Left ventricle myocardium inferior (tissue), 1 donor: ENCODE results near the gene STAC2. TPM values are rescaled to one million over a fixed set of nuclear protein-coding genes. Genes with fewer than 3 reads are reported as not detected.
A peak's percentile ranks its signal among the peaks of the same experiment; 100 is the strongest.

Source experiments
- DNase-seq: peaks from one replicate; pipeline ENCODE4 v3.0.0-alpha.2; 2020
- H3K27ac ChIP-seq: fragments of 200-600 bp; replicated peaks from 2 replicates; pipeline ENCODE4 v1.8.0; 2021
- H3K27me3 ChIP-seq: fragments of 200-600 bp; 2 replicates; pipeline ENCODE4 v1.8.0; 2021; ENCODE audit warnings: low read depth
- H3K36me3 ChIP-seq: fragments of 200-600 bp; 2 replicates; pipeline ENCODE4 v1.8.0; 2021
- H3K4me1 ChIP-seq: fragments of 200-600 bp; 2 replicates; pipeline ENCODE4 v1.8.0; 2021
- H3K4me3 ChIP-seq: fragments of 200-600 bp; 2 replicates; pipeline ENCODE4 v1.8.0; 2021; ENCODE audit warnings: mild to moderate bottlenecking, moderate library complexity
- H3K9me3 ChIP-seq: fragments of 200-600 bp; replicated peaks from 2 replicates; pipeline ENCODE4 v1.8.0; 2021
- CTCF ChIP-seq: fragments of 200-600 bp; IDR thresholded peaks from 2 replicates; pipeline ENCODE4 v1.8.0; 2021; ENCODE audit warnings: antibody characterized with exemption, mild to moderate bottlenecking, borderline replicate concordance
- intact Hi-C: fragments of 100-400 bp; cut with micrococcal nuclease; formaldehyde crosslinking; loops from one replicate; pipeline ENCODE4 v1.11.0; 2022
- total RNA-seq: library from RNA; stranded (reverse); fragmentation: NEBNext Ultra II Directional; extraction: Animal tissue kit (Norgen Biotek cat#: 25700); gene quantifications from one replicate; pipeline ENCODE4 v1.2.1, GENCODE V29; 2021
- donor health status: DM: no; HTN: yes; CAD: no; lungs with severe emphysema.

The STAC2 gene
- total RNA-seq, 1 donor from 2014 or later, result 0.36 TPM

GRCh38 chr17:39198186-39198566, 27.6 kb downstream of the STAC2 start:
- H3K4me1 ChIP-seq, result peaks cover 71% of the 10 kb centered on the region
- TF ChIP-seq CTCF, result no peak
- H3K27me3 ChIP-seq, result no peaks in the 10 kb centered on the region
- H3K4me3 ChIP-seq, result peak overlapping the region; percentile 92
- no peaks in the 10 kb centered on the region for H3K9me3 ChIP-seq
- DNase-seq, result no peak
- intact Hi-C loops, result no loop called here
- peak overlapping the region; percentile 80 for H3K27ac ChIP-seq
- H3K36me3 ChIP-seq, result peaks cover 22% of the 10 kb centered on the region

- TF ChIP-seq CTCF, result no peak
- H3K9me3 ChIP-seq, result no peaks in the 10 kb centered on the region
- H3K27me3 ChIP-seq, result no peaks in the 10 kb centered on the region
- peaks cover 16% of the 10 kb centered on the region for H3K36me3 ChIP-seq
- DNase-seq, result peak; percentile 82
- H3K4me3 ChIP-seq, result peak within 1 kb of the TSS; percentile 92
- peak within 1 kb of the TSS; percentile 80 for H3K27ac ChIP-seq
- intact Hi-C loops, result no loop called here
- peaks cover 67% of the 10 kb centered on the region for H3K4me1 ChIP-seq
These were observed 28.2 kb downstream of the STAC2 start, which contains the start of gene CACNB1 for GRCh38 chr17:39197380-39198185. CACNB1 (minus strand) TSS chr17:39197669; CDS start chr17:39197495, 174 bp downstream.

GRCh38 chr17:39196808-39197291, 28.9 kb downstream of the STAC2 start:
- TF ChIP-seq CTCF, result no peak
- intact Hi-C loops, result no loop called here
- H3K27me3 ChIP-seq, result no peaks in the 10 kb centered on the region
- H3K27ac ChIP-seq, result peak overlapping the region; percentile 80
- H3K9me3 ChIP-seq, result no peaks in the 10 kb centered on the region
- peaks cover 60% of the 10 kb centered on the region for H3K4me1 ChIP-seq
- DNase-seq, result no peak
- peaks cover 8% of the 10 kb centered on the region for H3K36me3 ChIP-seq
- H3K4me3 ChIP-seq, result peak overlapping the region; percentile 92

GRCh38 chr17:39196241-39196807, 29.4 kb downstream of the STAC2 start:
- DNase-seq, result no peak
- H3K4me3 ChIP-seq, result peak overlapping the region; percentile 92
- H3K27me3 ChIP-seq, result no peaks in the 10 kb centered on the region
- H3K36me3 ChIP-seq, result peaks cover 6% of the 10 kb centered on the region
- no peak overlapping the region for H3K27ac ChIP-seq
- intact Hi-C loops, result no loop called here
- H3K4me1 ChIP-seq, result peaks cover 54% of the 10 kb centered on the region
- H3K9me3 ChIP-seq, result no peaks in the 10 kb centered on the region
- no peak for TF ChIP-seq CTCF

GRCh38 chr17:39195568-39196160, 30.1 kb downstream of the STAC2 start:
- peaks cover 48% of the 10 kb centered on the region for H3K4me1 ChIP-seq
- no peaks in the 10 kb centered on the region for H3K27me3 ChIP-seq
- H3K36me3 ChIP-seq, result peaks cover 6% of the 10 kb centered on the region
- intact Hi-C loops, result no loop called here
- no peak for TF ChIP-seq CTCF
- peak overlapping the region; percentile 92 for H3K4me3 ChIP-seq
- H3K27ac ChIP-seq, result peak overlapping the region; percentile 11
- no peak for DNase-seq
- no peaks in the 10 kb centered on the region for H3K9me3 ChIP-seq
